ENCODE measurements around the gene PLAGL2.

DNA sequence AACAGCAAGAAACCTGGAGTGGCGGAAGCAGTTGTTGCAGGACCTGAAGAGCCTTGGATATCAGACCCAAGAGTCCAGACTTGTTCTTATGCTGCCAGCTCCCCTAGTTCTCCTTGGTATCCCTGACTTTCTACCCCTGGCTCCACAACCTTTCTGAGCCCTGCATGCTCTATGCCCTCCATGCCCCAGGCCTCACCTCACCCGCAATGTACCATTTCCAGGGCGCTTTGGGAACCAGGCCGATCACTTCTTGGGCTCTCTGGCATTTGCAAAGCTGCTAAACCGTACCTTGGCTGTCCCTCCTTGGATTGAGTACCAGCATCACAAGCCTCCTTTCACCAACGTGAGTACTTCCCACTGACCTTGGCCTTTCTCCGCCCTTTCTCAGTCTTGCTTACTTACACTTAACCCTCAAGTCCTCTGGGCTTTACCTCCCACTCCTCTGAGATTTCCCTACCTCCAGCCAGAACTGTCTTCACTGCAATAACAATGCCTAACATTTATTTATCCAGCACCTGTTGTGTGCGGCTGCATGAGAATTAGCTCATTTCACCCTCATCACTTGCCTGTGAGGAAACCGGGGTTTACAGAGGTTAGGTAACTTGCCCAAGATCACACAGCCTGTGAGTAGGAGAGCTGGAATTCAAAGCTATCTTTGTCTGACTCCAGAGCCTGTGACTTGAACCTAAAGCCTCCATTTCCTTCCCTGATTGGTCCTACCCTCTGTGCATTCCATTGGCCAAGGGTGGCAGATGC, 2.5 kb upstream of the PLAGL2 start:
- TF ChIP-seq CTCF (IDR thresholded peaks at IDR 0.05) = no peak
- TF ChIP-seq POLR2AphosphoS5 (IDR thresholded peaks at IDR 0.05; ENCODE audit: low read depth, low read length) = 0 out of 2 replicates have a peak, but pooled peaks have one; percentile 24

Data from Panc1 (cell line).